GM19238 (cell line): Measurements from ENCODE around the gene CNOT9.

ENCODE experiments used
- DNase-seq: peaks from one replicate; pipeline ENCODE4 v3.0.0; 2011; ENCODE audit warnings: low spot score; ENCODE audit not compliant: insufficient read length

The CNOT9 gene

DNA sequence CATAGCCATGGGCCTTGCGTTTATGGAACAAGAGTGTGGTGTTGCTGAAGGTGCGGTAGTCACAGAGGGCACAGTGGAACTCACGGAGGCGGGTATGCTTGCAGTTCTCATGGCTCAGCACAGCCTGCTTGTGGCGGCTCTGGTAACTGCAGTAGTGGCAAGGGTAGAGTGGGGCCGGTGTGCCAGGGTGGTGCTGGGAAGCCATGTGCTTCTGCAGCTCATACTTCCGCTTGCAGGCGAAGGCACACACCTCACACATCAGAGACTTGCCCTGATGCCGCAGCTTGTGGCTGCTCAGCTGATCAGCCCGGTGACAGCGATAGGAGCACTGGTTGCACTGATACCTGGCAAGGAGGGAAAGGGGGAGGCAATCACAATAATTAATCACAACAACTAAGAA, 76.1 kb downstream of the CNOT9 start:
- no peak for DNase-seq

DNA sequence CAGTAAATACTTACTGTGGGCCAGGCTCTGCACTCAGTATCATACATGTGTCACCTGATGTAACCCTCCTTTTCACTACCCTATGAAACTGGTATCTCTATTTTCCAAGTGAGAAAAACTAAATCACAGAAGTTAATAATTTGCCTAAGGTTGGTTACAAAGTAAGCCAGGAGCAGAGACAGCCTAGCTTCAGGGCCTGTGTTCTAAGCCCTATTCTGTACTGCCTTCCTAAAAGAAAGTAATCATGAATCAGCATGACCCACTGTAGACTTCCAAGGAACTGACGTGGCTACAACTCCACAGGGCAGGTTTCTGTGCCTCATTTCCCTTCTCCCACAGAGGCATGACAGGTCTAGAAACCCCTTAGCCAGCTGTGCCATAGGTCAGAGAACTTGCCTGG, 76.5 kb downstream of the CNOT9 start:
- DNase-seq: no peak
